ENCODE measurements around the gene B9D2. TPM values are rescaled to one million over a fixed set of nuclear protein-coding genes. Genes with fewer than 3 reads are reported as not detected.

The B9D2 gene
- 23.3 to 27.5 TPM (median 25.3 TPM) in 5 replicates for total RNA-seq (2022; extraction: Qiagen RNA extraction)

GRCh38 chr19:41363753-41364523 lies at the start of gene B9D2:
Gene B9D2 (minus strand): TSS chr19:41364149. CDS start chr19:41363519, 630 bp downstream.

GRCh38 chr19:41397086-41398049 lies 33.4 kb upstream of the B9D2 start, which contains the start of the genes BCKDHA and EXOSC5:
Gene BCKDHA (plus strand): TSS chr19:41397818. CDS start chr19:41397828, 10 bp downstream.
Gene EXOSC5 (minus strand): TSS chr19:41397359. CDS start chr19:41397328, 31 bp downstream.

GRCh38 chr19:41376241-41376997 lies 12.5 kb upstream of the B9D2 start, which contains the start of gene TMEM91:
Gene TMEM91 (plus strand): TSS chr19:41376533. CDS start chr19:41378310, 1,777 bp downstream.

GRCh38 chr19:41353466-41354342 lies 10.2 kb downstream of the B9D2 start, which contains the start of gene TGFB1:
Gene TGFB1 (minus strand): TSS chr19:41353922. CDS start chr19:41353044, 878 bp downstream.

GRCh38 chr19:41310033-41310831 lies 53.7 kb downstream of the B9D2 start, which contains the start of gene CCDC97:
Gene CCDC97 (plus strand): TSS chr19:41310172. CDS start chr19:41310311, 139 bp downstream.

Other genes with a start within 250 kb of the B9D2 start
- gene CYP2F1, start 249.7 kb downstream of the B9D2 start, total RNA-seq (2022; extraction: Qiagen RNA extraction), result not detected in 5 replicates
- 16.1 to 27.3 TPM (median 23.6 TPM) in 5 replicates for gene CYP2S1, start 170.9 kb downstream of the B9D2 start, total RNA-seq (2022; extraction: Qiagen RNA extraction)
- gene AXL, start 144.9 kb downstream of the B9D2 start, total RNA-seq (2022; extraction: Qiagen RNA extraction), result 86.6 to 117 TPM (median 114 TPM) in 5 replicates
- 295 to 360 TPM (median 348 TPM) in 5 replicates for gene HNRNPUL1, start 99.8 kb downstream of the B9D2 start, total RNA-seq (2022; extraction: Qiagen RNA extraction)
- 29.4 to 46.1 TPM (median 43.0 TPM) in 5 replicates for gene CCDC97, start 54.0 kb downstream of the B9D2 start, total RNA-seq (2022; extraction: Qiagen RNA extraction)
- 108 to 165 TPM (median 162 TPM) in 5 replicates for gene TGFB1, start 10.2 kb downstream of the B9D2 start, total RNA-seq (2022; extraction: Qiagen RNA extraction)
- 2.8 to 6.3 TPM (median 5.0 TPM) in 5 replicates for gene TMEM91, start 12.4 kb upstream of the B9D2 start, total RNA-seq (2022; extraction: Qiagen RNA extraction)
- 76.4 to 93.1 TPM (median 83.1 TPM) in 5 replicates for gene EXOSC5, start 33.2 kb upstream of the B9D2 start, total RNA-seq (2022; extraction: Qiagen RNA extraction)
- gene BCKDHA, start 33.7 kb upstream of the B9D2 start, total RNA-seq (2022; extraction: Qiagen RNA extraction), result 42.2 to 50.9 TPM (median 43.2 TPM) in 5 replicates
- 0.10 to 0.25 TPM (median 0.15 TPM) in 4 of 5 replicates, not detected in the other for gene B3GNT8, start 63.2 kb upstream of the B9D2 start, total RNA-seq (2022; extraction: Qiagen RNA extraction)
- gene DMAC2, start 75.8 kb upstream of the B9D2 start, total RNA-seq (2022; extraction: Qiagen RNA extraction), result 98.5 to 129 TPM (median 111 TPM) in 5 replicates
- not detected in 5 replicates for gene ERICH4, start 79.0 kb upstream of the B9D2 start, total RNA-seq (2022; extraction: Qiagen RNA extraction)
- gene CEACAM21, start 212.0 kb upstream of the B9D2 start, total RNA-seq (2022; extraction: Qiagen RNA extraction), result 0.15 TPM in 1 of 5 replicates, not detected in the others